Activated naive CD8-positive, alpha-beta T cell (primary cell): ENCODE data around the gene UBE2Q1.

Experiments used
- H3K27ac Mint-ChIP-seq: one replicate; pipeline ENCODE4 v1.8.0; 2021; ENCODE audit warnings: mixed read lengths
- H3K27me3 Mint-ChIP-seq: one replicate; pipeline ENCODE4 v1.8.0; 2021; ENCODE audit warnings: mixed read lengths
- H3K36me3 Mint-ChIP-seq: one replicate; pipeline ENCODE4 v1.8.0; 2021; ENCODE audit warnings: mixed read lengths
- H3K4me1 Mint-ChIP-seq: one replicate; pipeline ENCODE4 v1.8.0; 2021; ENCODE audit warnings: low read depth, mixed read lengths
- H3K4me3 Mint-ChIP-seq: one replicate; pipeline ENCODE4 v1.8.0; 2021; ENCODE audit warnings: mild to moderate bottlenecking, mixed read lengths
- H3K9me3 Mint-ChIP-seq: one replicate; pipeline ENCODE4 v1.8.0; 2021; ENCODE audit warnings: low read depth, mixed read lengths

Gene UBE2Q1

GRCh38 chr1:154571244-154571963 is 12.9 kb upstream of the UBE2Q1 start:
- Mint-ChIP-seq H3K9me3 (no peaks in the 10 kb centered on the region), H3K36me3 (no peaks in the 10 kb centered on the region), H3K27ac (no peak overlapping the region), H3K4me1 (peaks cover 7% of the 10 kb centered on the region), H3K4me3 (no peak overlapping the region), H3K27me3 (peaks cover 4% of the 10 kb centered on the region)

GRCh38 chr1:154568157-154568815 is 9.8 kb upstream of the UBE2Q1 start:
- Mint-ChIP-seq H3K4me1 (peaks cover 7% of the 10 kb centered on the region), H3K36me3 (no peaks in the 10 kb centered on the region), H3K9me3 (no peaks in the 10 kb centered on the region), H3K4me3 (no peak overlapping the region), H3K27ac (no peak overlapping the region), H3K27me3 (peaks cover 4% of the 10 kb centered on the region)

GRCh38 chr1:154567386-154568156 is 9.1 kb upstream of the UBE2Q1 start, which contains the start of gene CHRNB2:
Gene CHRNB2, plus strand, starts transcription at chr1:154567778. Its CDS starts 267 bp downstream, at chr1:154568045.
- H3K27ac Mint-ChIP-seq = no peak within 1 kb of the TSS
- H3K4me1 Mint-ChIP-seq = peaks cover 7% of the 10 kb centered on the region
- H3K4me3 Mint-ChIP-seq = peak within 1 kb of the TSS; percentile 54
- no peaks in the 10 kb centered on the region for H3K36me3 Mint-ChIP-seq
- peaks cover 4% of the 10 kb centered on the region for H3K27me3 Mint-ChIP-seq
- no peaks in the 10 kb centered on the region for H3K9me3 Mint-ChIP-seq

GRCh38 chr1:154565876-154566275 is 7.4 kb upstream of the UBE2Q1 start:
- Mint-ChIP-seq H3K4me3 (no peak overlapping the region), H3K27me3 (peaks cover 4% of the 10 kb centered on the region), H3K36me3 (no peaks in the 10 kb centered on the region), H3K9me3 (no peaks in the 10 kb centered on the region), H3K4me1 (peaks cover 7% of the 10 kb centered on the region), H3K27ac (no peak overlapping the region)

GRCh38 chr1:154559466-154560044 is 1.1 kb upstream of the UBE2Q1 start:
- peaks cover 29% of the 10 kb centered on the region for H3K4me1 Mint-ChIP-seq
- H3K27ac Mint-ChIP-seq = peak overlapping the region; percentile 95
- peak overlapping the region; percentile 94 for H3K4me3 Mint-ChIP-seq

GRCh38 chr1:154558720-154559465 is 431 bp upstream of the UBE2Q1 start:
- H3K36me3 Mint-ChIP-seq = no peaks in the 10 kb centered on the region
- peaks cover 31% of the 10 kb centered on the region for H3K4me1 Mint-ChIP-seq
- no peaks in the 10 kb centered on the region for H3K9me3 Mint-ChIP-seq
- H3K27me3 Mint-ChIP-seq = no peaks in the 10 kb centered on the region
- H3K4me3 Mint-ChIP-seq = peak overlapping the region; percentile 94
- H3K27ac Mint-ChIP-seq = peak overlapping the region; percentile 95

More at GRCh38 chr1:154559466-154560044, 1.1 kb upstream of the UBE2Q1 start:
- H3K27me3 Mint-ChIP-seq = no peaks in the 10 kb centered on the region
- no peaks in the 10 kb centered on the region for H3K36me3 Mint-ChIP-seq
- H3K9me3 Mint-ChIP-seq = no peaks in the 10 kb centered on the region

GRCh38 chr1:154557248-154557938 is 1.1 kb downstream of the UBE2Q1 start:
- Mint-ChIP-seq H3K36me3 (no peaks in the 10 kb centered on the region), H3K4me3 (peak overlapping the region; percentile 95), H3K4me1 (peaks cover 35% of the 10 kb centered on the region), H3K27me3 (no peaks in the 10 kb centered on the region), H3K9me3 (no peaks in the 10 kb centered on the region), H3K27ac (peak overlapping the region; percentile 94)

GRCh38 chr1:154556422-154556821 is 2.0 kb downstream of the UBE2Q1 start:
- H3K4me3 Mint-ChIP-seq = peak overlapping the region; percentile 95

GRCh38 chr1:154553056-154554030 is 5.1 kb downstream of the UBE2Q1 start:
- Mint-ChIP-seq H3K4me1 (peaks cover 46% of the 10 kb centered on the region), H3K36me3 (peaks cover 2% of the 10 kb centered on the region), H3K4me3 (no peak overlapping the region), H3K9me3 (no peaks in the 10 kb centered on the region), H3K27me3 (no peaks in the 10 kb centered on the region), H3K27ac (peak overlapping the region; percentile 34)

More at GRCh38 chr1:154556422-154556821, 2.0 kb downstream of the UBE2Q1 start:
- Mint-ChIP-seq H3K4me1 (peaks cover 35% of the 10 kb centered on the region), H3K27ac (peak overlapping the region; percentile 94), H3K27me3 (no peaks in the 10 kb centered on the region), H3K9me3 (no peaks in the 10 kb centered on the region), H3K36me3 (no peaks in the 10 kb centered on the region)

GRCh38 chr1:154552036-154552435 is 6.4 kb downstream of the UBE2Q1 start:
- peaks cover 39% of the 10 kb centered on the region for H3K4me1 Mint-ChIP-seq

GRCh38 chr1:154551474-154551873 is 7.0 kb downstream of the UBE2Q1 start:
- Mint-ChIP-seq H3K4me1 (peaks cover 34% of the 10 kb centered on the region), H3K27me3 (no peaks in the 10 kb centered on the region), H3K9me3 (no peaks in the 10 kb centered on the region), H3K4me3 (no peak overlapping the region), H3K27ac (no peak overlapping the region), H3K36me3 (peaks cover 2% of the 10 kb centered on the region)

More at GRCh38 chr1:154552036-154552435, 6.4 kb downstream of the UBE2Q1 start:
- H3K27ac Mint-ChIP-seq = peak overlapping the region; percentile 16
- H3K36me3 Mint-ChIP-seq = peaks cover 2% of the 10 kb centered on the region
- H3K27me3 Mint-ChIP-seq = no peaks in the 10 kb centered on the region
- H3K4me3 Mint-ChIP-seq = no peak overlapping the region
- H3K9me3 Mint-ChIP-seq = no peaks in the 10 kb centered on the region

GRCh38 chr1:154550657-154551056 is 7.8 kb downstream of the UBE2Q1 start:
- H3K9me3 Mint-ChIP-seq = no peaks in the 10 kb centered on the region
- H3K36me3 Mint-ChIP-seq = peaks cover 2% of the 10 kb centered on the region
- H3K4me1 Mint-ChIP-seq = peaks cover 27% of the 10 kb centered on the region
- peak overlapping the region; percentile 22 for H3K27ac Mint-ChIP-seq
- H3K27me3 Mint-ChIP-seq = no peaks in the 10 kb centered on the region
- no peak overlapping the region for H3K4me3 Mint-ChIP-seq

GRCh38 chr1:154550070-154550469 is 8.4 kb downstream of the UBE2Q1 start:
- Mint-ChIP-seq H3K36me3 (peaks cover 2% of the 10 kb centered on the region), H3K4me1 (peaks cover 26% of the 10 kb centered on the region), H3K9me3 (no peaks in the 10 kb centered on the region), H3K4me3 (no peak overlapping the region), H3K27me3 (no peaks in the 10 kb centered on the region), H3K27ac (peak overlapping the region; percentile 22)
